Omental fat pad (tissue), 4 donors: Measurements from ENCODE around the gene DOK6. TPM values are rescaled to one million over a fixed set of nuclear protein-coding genes. Genes with fewer than 3 reads are reported as not detected.
A peak's percentile ranks its signal among the peaks of the same experiment; 100 is the strongest.
"Not testable (repeated sequence)": the region's sequence is repeated elsewhere in the genome, so short reads cannot be mapped to it uniquely, and the experiment has no call there.

ENCODE experiments used
- ATAC-seq: fragments of 150-250 bp; one replicate; pipeline ENCODE4 v1.9.1; 2016; ENCODE audit warnings: mild to moderate bottlenecking, moderate library complexity; ENCODE audit not compliant: low FRiP score
- DNase-seq: peaks from one replicate; pipeline ENCODE4 v3.0.0-alpha.2; 2019; ENCODE audit warnings: low spot score
- CTCF ChIP-seq, 3 donors: fragments of 450-650 bp; IDR thresholded peaks; one replicate each; pipeline ENCODE4 v1.5.1; 2016 to 2017; ENCODE audit warnings: antibody characterized with exemption in 3 of 3, mild to moderate bottlenecking in 3 of 3, moderate library complexity in 2 of 3
- total RNA-seq, 4 donors: library from RNA; depleted of rRNA; stranded (reverse); fragments of >200 nt; gene quantifications; one replicate each; pipeline ENCODE4 v1.1.0, GENCODE V29; 2016

The DOK6 gene
- total RNA-seq, 4 donors from 2014 or later: 0.19 to 2.7 (median 1.5) TPM

GRCh38 chr18:69658103-69658502 is 257.4 kb downstream of the DOK6 start:
- ATAC-seq (no peak), DNase-seq (no peak)
- no peak for TF ChIP-seq CTCF (IDR thresholded peaks at IDR 0.05)

GRCh38 chr18:69658685-69659084 is 258.0 kb downstream of the DOK6 start:
- ATAC-seq (no peak), DNase-seq (no peak)
- no peak for TF ChIP-seq CTCF (IDR thresholded peaks at IDR 0.05)

GRCh38 chr18:69659142-69659651 is 258.5 kb downstream of the DOK6 start:
- DNase-seq (no peak), ATAC-seq (no peak)
- TF ChIP-seq CTCF (IDR thresholded peaks at IDR 0.05): no peak

GRCh38 chr18:69662090-69662489 is 261.4 kb downstream of the DOK6 start:
- ATAC-seq, DNase-seq: not testable (repeated sequence)

DNA sequence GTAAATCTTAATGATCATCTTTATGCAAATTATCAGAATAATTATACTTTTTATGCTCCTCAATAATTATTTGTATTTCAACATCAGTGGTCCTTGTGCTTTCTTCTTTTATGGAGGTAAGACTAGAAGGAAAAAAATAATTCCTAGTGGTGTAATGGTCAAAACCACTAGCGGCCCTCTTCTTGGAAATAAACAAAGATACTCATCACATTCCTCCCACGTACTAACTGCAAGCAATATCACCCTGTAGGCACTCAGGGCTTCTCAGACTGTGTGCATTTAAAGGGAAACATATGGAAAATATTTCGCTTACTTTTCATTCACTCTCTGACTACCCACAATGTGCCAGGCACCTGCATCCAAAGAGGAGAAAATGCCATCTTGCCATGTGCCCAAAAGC is 263.7 kb downstream of the DOK6 start:
- ATAC-seq (no peak), DNase-seq (no peak)
- TF ChIP-seq CTCF (IDR thresholded peaks at IDR 0.05): no peak

GRCh38 chr18:69674292-69674877 is 273.7 kb downstream of the DOK6 start:
- TF ChIP-seq CTCF (IDR thresholded peaks at IDR 0.05): no peak
- ATAC-seq: peak; percentile 59
- no peak for DNase-seq

DNA sequence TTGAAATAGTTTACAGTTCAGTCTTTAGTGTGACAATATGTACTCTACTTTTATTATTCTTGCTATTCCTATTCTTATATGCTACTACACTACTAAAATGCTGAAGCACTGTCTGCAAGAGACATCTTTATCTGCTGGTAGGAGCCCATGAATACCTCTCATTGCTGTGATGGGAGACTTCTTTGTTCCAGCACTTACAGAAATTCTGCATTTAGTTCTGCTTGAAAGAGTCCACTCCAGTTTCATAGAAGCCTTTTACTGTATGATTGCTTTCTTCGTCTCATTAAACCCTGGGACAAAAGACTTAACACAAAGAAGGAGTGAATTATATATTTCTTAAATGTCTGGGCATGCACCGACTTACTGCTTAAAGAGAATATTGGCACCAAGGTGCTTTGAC is 274.3 kb downstream of the DOK6 start:
- DNase-seq (no peak), ATAC-seq (no peak)
- TF ChIP-seq CTCF (IDR thresholded peaks at IDR 0.05): no peak
